Measurements from ENCODE around the gene VEGFC. TPM values are rescaled to one million over a fixed set of nuclear protein-coding genes. Genes with fewer than 3 reads are reported as not detected.

VEGFC gene
- polyA plus RNA-seq, 1 of the 3 experiments (the other 2 are of a cell fraction): 81.9 TPM

DNA sequence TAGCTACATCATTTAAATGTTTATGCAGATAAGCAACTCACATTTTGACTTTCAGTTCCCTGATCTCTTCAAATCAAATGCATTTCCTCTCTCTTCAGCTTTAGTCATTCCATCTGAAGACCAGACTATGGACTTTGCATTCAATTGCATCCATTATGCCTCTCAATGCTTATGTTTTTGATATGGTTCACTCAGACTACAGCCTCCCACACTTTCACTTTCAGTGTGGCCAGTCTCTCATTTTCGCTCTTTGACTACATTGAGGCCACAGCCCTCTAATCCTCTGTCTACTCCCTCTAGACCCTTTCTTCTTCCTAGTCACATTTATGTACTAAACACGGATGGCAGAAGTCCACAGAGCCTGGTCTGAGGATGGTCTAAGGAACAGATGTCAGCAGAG is 24.5 kb upstream of the VEGFC start:
- H3F3A ChIP-seq (replicated peaks; ENCODE audit: insufficient read depth): peaks cover 24% of the 10 kb centered on the region
- WGBS (ENCODE audit: low lambda C conversion rate): 28% methylated on average over 2 of the region's 2 CpGs
- H3K9me2 ChIP-seq: no peaks in the 10 kb centered on the region
- H3K36me3 ChIP-seq (replicated peaks in 1 of 2; ENCODE audit: control insufficient read depth in 1 of 2, insufficient read depth in 2 of 2, low read length in 1 of 2): no peaks in the 10 kb centered on the region
- no peaks in the 10 kb centered on the region for H3K27me3 ChIP-seq (ENCODE audit: insufficient read depth)
- ChIA-PET POLR2A (no interaction called here), CTCF (interaction anchor here (1.1 kb wide), 1 partner anchor 230 kb away, joined by 4 read pairs; no protein-coding TSS in a partner anchor)
- H4K20me1 ChIP-seq (ENCODE audit: insufficient read depth): no peaks in the 10 kb centered on the region
- DNase-seq: no peak
- peak overlapping the region; percentile 79 for H3K4me2 ChIP-seq
- peak overlapping the region; percentile 64 for H3K9ac ChIP-seq
- peaks cover 6% of the 10 kb centered on the region; the same call in 1 of the 2 replicates for H3K79me2 ChIP-seq (ENCODE audit: insufficient read depth)
- H3K4me3 ChIP-seq (ENCODE audit: low read depth in 2 of 2, low read length in 1 of 2): peak overlapping the region in 1 of 2 experiments; percentile 42; a peak in 3 of 4 replicates
- no peak for TF ChIP-seq FOXM1 (IDR thresholded peaks at IDR 0.05; ENCODE audit: low read depth)
- TF ChIP-seq EP300 (IDR thresholded peaks at IDR 0.05; ENCODE audit: borderline replicate concordance in 1 of 2, low read depth in 1 of 2, low read length in 1 of 2): no peak
- TF ChIP-seq TAF1 (IDR thresholded peaks at IDR 0.05; ENCODE audit: borderline replicate concordance, low read depth, low read length): no peak
- no peak for TF ChIP-seq JUND (IDR thresholded peaks at IDR 0.05)
- TF ChIP-seq YY1 (IDR thresholded peaks at IDR 0.05; ENCODE audit: low read depth): no peak
- TF ChIP-seq, protein P1, sequence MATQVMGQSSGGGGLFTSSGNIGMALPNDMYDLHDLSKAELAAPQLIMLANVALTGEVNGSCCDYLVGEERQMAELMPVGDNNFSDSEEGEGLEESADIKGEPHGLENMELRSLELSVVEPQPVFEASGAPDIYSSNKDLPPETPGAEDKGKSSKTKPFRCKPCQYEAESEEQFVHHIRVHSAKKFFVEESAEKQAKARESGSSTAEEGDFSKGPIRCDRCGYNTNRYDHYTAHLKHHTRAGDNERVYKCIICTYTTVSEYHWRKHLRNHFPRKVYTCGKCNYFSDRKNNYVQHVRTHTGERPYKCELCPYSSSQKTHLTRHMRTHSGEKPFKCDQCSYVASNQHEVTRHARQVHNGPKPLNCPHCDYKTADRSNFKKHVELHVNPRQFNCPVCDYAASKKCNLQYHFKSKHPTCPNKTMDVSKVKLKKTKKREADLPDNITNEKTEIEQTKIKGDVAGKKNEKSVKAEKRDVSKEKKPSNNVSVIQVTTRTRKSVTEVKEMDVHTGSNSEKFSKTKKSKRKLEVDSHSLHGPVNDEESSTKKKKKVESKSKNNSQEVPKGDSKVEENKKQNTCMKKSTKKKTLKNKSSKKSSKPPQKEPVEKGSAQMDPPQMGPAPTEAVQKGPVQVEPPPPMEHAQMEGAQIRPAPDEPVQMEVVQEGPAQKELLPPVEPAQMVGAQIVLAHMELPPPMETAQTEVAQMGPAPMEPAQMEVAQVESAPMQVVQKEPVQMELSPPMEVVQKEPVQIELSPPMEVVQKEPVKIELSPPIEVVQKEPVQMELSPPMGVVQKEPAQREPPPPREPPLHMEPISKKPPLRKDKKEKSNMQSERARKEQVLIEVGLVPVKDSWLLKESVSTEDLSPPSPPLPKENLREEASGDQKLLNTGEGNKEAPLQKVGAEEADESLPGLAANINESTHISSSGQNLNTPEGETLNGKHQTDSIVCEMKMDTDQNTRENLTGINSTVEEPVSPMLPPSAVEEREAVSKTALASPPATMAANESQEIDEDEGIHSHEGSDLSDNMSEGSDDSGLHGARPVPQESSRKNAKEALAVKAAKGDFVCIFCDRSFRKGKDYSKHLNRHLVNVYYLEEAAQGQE (IDR thresholded peaks at IDR 0.05; ENCODE audit: low read depth, low read length): no peak
- no peak for TF ChIP-seq NFIC (IDR thresholded peaks at IDR 0.05; ENCODE audit: borderline replicate concordance)
- TF ChIP-seq, protein P2, sequence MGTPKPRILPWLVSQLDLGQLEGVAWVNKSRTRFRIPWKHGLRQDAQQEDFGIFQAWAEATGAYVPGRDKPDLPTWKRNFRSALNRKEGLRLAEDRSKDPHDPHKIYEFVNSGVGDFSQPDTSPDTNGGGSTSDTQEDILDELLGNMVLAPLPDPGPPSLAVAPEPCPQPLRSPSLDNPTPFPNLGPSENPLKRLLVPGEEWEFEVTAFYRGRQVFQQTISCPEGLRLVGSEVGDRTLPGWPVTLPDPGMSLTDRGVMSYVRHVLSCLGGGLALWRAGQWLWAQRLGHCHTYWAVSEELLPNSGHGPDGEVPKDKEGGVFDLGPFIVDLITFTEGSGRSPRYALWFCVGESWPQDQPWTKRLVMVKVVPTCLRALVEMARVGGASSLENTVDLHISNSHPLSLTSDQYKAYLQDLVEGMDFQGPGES (IDR thresholded peaks at IDR 0.05; ENCODE audit: low read depth, low read length): no peak
- TF ChIP-seq, protein P3, sequence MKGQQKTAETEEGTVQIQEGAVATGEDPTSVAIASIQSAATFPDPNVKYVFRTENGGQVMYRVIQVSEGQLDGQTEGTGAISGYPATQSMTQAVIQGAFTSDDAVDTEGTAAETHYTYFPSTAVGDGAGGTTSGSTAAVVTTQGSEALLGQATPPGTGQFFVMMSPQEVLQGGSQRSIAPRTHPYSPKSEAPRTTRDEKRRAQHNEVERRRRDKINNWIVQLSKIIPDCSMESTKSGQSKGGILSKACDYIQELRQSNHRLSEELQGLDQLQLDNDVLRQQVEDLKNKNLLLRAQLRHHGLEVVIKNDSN (IDR thresholded peaks at IDR 0.05; ENCODE audit: borderline replicate concordance, low read depth): no peak
- no peak for TF ChIP-seq GABPA (IDR thresholded peaks at IDR 0.05; ENCODE audit: low read depth)
- TF ChIP-seq RXRA (IDR thresholded peaks at IDR 0.05; ENCODE audit: borderline replicate concordance, low read depth): no peak
- no peak for TF ChIP-seq RAD21 (IDR thresholded peaks at IDR 0.05; ENCODE audit: low read length)
- H3K4me1 ChIP-seq (ENCODE audit: control insufficient read depth in 1 of 2, insufficient read depth in 2 of 2, low read depth in 1 of 2, low read length in 1 of 2): peaks cover 0 to 33% of the 10 kb centered on the region in 2 experiments; a peak in 3 of 4 replicates
- no peaks in the 10 kb centered on the region for H3K9me3 ChIP-seq
- peak overlapping the region; percentile 85 for H2AFZ ChIP-seq (ENCODE audit: low read depth)
- H3K27ac ChIP-seq (ENCODE audit: low read depth in 2 of 2, low read length in 1 of 2): peak overlapping the region; percentile 58 to 87

All from SK-N-SH (cell line).